Measurements from ENCODE around the gene KCNQ1.
A peak's percentile ranks its signal among the peaks of the same experiment; 100 is the strongest.

KCNQ1 gene

DNA sequence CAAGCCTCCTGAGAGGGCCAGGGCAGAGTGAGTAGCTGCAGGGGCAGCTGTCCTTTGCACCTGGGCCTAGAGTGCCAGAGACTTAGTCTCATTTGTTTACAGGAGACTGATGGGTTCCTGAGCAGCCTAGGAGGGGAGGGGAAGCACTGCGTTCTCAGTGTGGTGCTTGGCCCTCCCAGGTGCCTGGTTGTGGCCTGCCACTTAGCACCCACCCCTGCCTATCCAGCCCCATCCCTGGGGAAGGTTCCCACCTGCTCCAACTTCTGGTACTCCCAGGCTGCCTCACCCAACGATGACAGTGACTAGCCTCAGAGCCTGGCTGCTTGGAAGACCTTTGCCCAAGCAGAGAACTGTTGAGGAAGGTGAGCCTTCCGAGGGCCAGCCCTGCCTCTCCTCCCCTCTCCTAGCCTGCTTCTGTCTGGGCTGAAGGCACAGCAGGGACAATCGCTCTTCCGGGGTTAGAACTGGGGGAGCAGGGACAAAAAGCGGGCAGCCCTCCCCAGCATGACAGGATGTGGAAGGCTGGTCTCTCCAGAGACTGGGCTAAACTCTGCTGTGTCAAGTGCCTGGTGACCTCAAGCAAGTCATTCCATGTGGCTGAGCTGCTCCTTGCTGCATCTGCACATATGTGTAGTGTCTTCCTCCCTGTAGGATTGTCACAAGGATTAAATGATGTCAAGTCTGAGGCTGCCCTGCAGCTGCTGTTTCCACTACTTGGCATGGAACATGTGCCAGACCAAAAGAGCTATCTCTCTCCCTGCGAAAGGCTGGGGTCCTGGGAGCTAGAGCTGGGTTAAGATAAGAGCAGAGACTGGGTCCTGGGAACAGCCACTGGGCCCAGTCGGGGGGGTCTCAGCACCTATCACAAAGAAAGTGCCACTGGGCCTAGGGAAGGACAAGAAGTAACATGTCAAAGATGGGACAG lies 245.1 kb downstream of the KCNQ1 start:
- DNase-seq, result no peak

DNA sequence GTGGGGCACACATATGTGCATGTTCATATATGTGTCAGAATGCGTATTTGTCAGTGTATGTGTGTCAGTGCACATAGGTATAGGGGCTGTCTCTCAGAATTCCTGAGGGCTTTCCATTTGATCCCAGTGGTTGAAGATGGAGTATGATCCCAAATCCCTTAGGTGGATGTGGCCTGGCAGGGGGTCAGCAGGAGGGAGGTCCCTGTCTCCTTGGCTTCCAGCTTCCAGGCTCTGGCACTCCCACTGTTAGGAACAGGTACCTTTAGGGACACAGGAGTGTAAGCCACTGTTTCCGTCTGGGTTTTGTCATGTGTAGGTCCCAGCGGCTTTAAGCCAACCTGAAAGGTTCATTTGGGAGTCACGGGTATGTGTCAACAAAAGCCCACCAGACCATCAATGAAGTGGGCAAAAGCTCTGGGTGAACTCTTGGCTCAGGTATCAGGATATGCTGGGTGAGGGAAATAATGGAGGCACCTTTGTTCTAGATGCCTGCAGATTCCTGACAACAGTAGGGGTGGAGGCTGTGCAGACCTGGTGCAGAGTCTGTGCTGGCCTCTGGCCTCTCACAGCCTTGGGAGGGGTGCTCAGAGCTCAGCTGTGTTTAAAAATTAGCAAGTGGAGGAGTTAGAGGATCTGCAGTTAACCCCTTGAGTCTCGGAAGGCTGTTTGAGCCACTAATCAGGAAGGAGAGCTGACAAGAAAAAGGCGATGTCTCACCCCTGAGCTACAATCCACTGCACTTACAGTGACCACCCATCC lies 246.0 kb downstream of the KCNQ1 start:
- no peak for DNase-seq

DNA sequence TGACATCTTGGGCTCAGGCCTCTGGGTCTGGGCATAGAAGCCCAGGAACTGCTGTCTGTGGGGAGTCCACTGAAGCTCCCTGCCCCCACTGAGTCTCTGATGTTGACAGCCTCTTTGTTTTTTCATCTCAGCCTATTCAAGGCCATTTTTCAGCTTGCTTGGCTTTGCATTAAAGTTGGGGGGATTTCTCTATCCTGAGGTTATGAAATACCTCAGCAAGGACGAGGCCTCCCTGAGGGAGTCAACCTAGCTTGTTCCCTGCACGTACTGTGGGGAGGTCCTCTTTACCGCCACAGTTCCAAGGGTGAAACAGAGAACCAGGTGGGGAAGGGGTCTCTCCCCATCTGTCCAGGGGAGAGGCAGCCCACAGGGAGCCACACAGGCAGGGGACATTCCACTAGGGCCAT lies 246.6 kb downstream of the KCNQ1 start:
- DNase-seq, result no peak

DNA sequence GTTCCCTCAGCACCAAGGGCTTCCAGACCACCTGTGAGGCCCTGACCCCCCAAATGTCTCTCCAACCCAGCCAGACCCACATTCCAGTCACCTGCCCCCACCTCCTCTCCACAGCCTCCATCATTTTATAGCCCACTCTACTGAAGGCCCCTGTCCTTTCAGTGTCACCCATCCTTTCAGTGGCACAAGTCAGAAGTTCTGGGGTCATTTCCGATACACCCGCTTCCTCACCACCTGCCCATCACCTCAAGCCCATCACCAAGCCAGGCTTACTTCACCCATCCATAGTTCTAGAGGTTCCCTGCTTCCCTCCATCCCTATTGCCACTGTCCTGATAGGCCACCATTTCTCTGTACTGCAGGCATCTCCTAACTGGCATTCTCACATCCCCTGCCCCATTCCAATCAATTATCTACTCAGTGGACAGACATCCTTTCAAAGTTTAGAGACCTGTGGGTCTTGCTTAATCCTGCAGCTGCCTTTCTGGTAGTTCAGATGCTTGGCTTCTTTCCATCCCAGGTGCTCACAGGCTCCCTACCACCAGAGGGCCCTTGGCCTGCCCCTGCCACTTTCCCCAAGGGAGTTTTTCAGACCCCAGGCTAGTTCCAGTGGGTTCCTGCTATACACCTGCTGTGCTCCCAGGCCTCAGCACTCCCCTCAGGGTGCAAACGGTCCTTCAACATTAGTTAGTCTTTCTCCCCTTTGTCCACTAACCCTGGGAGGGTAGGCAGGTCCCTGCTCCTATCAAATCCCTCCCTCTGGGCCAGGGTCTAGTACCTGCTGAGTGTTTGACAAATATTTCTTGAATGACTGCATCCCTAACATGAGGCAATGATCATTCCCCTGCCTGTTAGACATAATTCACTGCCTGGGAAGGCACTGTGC lies 247.4 kb downstream of the KCNQ1 start:
- DNase-seq, result no peak

DNA sequence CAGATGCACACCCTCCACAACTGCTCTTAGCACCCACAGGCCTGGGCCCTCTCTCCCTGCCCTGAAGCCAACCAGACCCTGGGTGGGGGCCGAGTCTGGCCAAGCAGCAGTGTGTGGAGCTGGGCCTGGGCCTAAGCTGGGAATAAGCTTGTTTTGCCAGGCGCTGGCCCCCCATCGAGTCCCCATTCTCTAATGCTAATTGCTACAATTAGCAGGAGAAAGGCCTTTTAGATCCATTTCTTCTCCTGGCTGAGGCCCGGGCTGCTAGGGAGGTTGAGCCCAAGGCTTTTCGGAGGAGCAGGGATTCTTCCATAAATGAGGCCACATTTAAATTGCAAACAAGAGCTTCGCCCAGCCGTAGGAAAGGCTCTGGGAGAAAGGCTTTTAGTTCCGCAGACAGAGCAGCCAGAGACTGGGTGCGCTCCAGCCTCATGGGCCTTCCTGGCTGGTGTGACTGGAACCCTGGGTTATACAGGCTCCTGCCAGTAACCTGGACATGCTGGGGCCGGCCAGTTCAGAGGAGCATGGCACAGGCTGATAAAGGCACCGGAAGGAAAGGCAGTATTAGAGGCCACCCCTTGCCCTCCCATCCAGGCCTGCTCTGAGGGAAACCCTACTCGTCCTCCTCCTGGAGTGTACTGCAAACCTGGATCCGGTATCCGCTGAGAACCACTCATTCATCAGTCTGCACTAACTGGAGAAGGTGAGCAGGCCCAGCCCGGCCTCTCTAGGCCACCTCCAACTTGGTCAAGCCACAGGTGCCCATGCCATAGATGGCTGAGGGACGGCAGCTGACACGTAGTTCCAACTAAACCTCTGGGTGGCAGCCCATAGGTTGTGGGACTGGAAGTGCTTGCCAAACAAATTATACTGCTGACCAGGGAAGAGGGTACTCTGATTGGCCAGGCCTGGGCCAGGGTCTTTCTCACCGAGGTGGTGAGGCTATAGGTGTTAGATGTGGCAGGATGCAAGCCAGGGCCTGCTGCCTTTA lies 248.8 kb downstream of the KCNQ1 start:
- no peak for DNase-seq

DNA sequence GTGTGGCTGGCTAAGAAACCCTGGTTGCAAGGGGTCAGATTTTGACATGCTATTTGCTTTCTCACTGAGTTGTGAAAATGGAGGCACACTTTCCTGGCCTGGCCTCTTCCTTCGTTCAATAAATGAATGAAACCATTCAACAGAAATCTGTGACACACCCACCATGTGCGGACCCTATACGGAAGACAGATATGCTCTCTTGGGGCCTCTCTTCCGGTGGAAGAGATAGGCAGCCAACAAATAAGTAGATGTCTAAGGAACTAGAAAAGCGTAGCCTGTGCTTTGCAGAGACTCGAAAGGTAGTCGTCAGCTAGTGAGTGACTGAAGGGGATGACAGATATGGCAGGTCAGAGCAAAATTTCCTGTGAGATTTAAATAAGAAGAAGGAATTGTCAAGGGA lies 249.7 kb downstream of the KCNQ1 start:
- no peak for DNase-seq

DNA sequence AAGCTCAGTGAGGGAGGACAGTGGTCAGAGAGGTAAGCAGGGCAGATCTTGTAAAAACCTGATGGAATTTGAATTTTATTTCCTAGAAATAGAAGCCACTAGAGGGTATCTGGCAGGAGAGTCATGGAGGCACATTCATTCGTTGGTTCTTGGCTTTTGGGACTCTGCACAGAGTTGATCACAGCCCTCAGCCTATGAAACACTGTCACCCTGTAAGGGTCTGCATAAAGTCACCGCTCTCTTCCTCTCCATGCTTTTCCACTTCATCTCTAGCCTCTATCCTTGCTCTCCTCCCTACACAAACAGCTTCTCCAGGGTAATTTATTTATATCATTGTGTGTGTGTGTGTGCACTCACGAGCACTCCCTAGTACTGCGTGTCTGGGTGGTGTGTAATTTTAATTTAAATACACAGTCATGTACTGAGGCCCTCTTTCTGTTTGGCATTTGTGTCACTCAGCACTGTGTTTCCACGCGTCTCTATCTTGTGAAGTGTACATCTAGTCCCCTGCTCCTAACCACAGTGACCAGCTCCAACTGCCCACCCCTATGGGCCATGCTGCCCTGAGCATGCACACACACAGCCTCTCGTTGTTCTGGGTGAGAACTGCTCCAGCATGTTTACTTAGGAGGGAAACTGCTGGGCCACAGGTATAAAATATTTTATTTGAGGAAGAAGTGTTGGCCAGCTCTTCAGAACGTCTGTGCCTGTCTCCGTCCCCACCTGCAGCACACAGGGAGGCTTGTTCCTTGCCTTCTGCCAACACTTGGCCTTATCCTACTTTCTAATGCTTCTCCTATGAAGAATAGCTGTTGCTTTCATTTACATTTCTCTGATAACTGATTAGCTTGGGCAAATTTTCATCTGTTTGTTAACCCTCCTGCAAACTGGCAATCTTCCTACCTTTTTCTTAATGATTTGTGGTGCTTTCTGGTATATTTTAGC lies 250.5 kb downstream of the KCNQ1 start:
- no peak for DNase-seq

DNA sequence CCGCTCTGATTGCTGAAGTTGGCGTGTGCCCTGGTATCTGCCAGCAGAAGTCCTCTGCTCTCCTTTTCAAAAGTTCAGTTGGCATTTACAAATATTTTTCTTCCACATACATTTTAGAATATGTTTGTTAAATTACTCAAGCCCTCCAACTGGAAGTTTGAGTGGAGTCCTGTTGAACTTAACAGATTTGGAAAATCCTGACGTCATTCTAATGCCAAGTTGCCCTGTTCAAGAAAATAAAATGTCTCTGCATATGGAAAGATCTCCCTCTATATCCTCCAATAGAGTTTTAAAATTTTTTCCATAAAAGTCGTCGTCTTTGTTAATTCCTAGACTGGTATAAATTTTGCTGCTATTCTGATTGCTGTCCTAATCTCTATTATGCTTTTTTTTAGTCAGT lies 251.6 kb downstream of the KCNQ1 start:
- no peak for DNase-seq

DNA sequence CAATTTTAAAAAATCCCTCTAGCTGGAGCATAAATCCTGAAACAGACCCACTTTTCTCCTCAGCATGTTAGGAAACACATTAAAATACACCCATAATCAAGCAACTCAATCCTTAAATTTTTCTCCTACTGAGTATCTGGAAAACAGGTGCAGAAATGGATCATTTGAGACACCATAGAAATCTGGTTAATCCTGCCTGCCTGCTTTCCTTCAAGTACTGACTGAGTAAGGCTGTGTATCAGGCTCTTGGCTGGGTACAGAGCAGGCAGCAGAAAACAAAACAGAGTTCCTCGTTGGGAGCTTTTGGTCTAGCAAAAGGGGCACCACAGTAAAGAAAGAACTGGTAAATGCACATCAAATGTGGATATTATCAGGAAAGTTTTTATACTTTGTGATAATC lies 253.1 kb downstream of the KCNQ1 start:
- DNase-seq, result no peak

DNA sequence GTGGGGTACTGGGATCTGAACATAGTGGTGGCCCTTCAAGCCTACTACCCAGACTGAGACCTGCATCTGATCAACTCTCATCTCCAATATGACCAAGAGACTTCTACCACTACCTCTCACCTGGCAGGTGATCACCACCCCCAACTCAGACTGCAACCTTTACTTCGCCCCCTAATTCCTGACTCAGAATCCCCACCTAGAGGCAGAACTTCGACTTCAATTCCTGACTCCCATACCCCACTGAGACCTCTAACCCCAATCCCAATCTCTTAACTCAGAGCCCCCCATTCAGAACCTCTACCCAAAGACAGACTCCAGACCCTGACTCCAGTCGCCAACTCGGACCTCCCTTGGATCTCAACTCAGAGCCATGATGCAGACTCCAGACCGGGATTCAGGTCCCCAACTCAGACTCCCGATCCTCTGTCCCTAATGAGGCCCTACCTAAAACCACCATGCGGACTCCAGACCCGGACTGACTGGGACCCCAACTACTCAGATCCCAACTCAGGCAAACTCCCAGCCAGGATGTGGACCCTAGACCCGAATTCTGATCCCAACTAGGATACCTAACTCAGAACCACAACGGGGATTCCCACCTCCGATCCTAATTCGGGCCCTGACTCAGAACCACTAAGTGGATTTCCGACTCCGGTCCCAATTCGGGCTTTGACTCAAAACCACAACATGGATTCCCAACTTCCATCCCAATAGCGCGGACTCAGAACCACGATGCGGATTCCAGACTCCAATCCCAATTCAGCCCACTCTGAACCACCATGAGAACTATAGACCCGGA lies 253.8 kb downstream of the KCNQ1 start:
- no peak for DNase-seq

DNA sequence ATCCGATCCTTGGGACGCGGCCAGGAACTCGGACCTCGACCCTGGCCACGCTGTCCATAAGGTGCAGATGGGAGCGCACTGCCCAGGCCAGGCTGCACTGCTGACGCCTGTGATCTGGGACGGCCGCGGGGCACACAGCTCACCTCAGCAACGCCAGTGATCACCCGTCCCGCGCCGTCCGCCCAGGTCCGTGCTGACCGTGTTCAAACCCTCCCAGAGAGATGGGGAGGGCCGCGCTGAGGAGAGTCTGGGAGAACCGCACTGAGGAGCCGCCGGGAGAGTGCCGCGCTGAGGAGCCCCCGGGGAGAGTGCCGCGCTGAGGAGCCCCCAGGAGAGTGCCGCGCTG lies 254.3 kb downstream of the KCNQ1 start:
- DNase-seq, result no peak

DNA sequence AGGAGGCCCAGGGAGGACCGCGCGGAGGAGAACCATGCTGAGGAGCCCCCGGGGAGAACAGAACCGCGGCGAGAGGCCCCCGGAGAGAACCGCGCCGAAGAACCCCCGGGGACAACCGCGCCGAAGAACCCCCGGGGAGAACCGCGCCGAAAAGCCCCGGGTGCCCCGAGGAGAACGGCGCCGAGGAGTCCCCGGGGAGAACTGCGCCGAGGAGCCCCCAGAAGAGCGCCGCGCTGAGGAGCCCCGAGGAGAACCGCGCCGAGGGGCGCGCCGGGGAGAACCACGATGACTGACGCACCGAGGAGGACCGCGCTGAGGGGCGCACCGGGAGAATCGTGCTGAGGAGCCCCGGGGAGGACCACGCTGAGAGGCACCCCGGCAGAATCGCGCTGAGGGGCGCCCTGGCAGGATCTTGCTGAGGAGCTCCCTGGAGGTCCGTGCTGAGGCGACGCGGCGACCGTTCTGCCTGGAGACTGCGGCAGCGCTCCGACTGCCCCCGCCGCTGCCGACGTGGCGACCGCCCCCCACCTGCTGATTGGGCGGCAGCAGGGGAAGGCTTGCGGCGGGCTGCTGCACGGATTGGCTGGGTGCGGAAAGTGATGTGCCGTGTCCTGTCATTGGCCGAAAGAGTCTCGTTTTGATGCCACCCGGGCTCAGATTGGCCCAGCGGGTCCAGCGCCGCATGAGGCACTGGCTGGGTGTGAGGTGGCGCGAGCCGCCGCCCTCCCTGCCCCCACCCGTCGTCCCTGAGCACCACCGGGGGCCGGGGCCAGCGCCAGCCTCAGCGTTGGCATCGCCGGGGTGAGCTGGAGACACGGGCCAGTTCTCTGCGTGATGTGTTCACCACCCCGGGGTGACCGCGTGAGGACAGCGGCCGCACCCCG lies 255.0 kb downstream of the KCNQ1 start, which contains the start of gene KCNQ1OT1:
KCNQ1OT1 (minus strand) TSS at position 464 of the 884 bp plus-strand sequence.
- peak; percentile 86 for DNase-seq

DNA sequence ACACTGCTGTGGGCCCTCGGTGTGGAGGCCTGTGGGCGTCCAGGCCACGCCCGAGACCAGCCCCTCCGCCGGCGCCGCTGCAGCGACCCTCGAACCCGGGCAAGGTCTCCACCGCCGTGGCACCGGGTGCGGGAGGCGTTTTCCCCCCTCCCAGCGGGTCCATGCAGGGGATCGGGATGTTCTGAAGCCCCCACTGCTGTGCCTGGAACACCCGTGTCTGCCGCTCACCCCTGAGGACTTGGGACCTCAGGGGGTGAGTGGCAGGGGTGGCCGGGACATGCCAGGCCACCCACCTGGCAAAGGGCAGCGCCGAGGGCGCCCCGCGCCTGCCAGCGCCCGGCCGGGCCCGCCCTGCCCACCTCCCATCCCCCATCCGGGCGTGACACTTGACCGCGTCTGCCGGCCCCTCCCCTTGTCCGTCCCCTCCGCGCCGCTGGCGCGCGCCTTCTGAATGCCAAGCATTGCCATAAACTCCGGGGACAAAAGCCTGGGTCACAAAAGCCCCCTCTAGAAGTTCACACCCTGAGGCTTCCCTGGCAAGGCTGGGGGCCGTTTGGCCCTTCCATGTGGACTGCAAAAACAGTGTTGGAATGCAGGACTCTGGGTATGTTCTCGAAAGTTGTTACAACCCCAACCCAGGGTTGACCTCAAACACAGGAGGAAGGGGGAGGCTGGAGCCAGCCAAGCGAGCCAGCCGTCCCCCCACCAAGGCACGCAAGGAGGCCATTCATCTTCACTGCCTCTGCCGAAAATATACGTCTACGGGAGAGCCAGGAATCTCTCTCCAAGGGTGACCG lies 255.8 kb downstream of the KCNQ1 start:
- peak; percentile 76 for DNase-seq

DNA sequence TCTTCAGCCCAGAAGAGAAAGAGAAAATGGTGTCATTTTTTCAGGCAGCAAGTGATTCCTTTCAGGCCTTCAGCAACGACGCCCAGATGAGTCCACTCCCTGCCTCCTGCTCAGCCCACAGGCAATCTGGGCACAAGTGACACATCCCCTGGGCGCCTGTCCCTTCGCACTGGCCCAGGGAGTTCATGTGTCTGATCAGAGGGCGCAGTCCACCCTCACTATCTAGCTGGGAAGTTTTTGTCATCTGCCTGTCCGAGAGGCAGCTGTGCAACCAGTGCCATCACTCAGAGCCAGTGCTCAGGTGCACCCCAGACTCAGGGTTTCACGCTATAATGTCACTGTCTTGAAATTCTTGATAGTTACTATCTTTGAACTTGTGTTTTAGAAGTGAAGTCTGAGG lies 256.4 kb downstream of the KCNQ1 start:
- DNase-seq, result no peak

DNA sequence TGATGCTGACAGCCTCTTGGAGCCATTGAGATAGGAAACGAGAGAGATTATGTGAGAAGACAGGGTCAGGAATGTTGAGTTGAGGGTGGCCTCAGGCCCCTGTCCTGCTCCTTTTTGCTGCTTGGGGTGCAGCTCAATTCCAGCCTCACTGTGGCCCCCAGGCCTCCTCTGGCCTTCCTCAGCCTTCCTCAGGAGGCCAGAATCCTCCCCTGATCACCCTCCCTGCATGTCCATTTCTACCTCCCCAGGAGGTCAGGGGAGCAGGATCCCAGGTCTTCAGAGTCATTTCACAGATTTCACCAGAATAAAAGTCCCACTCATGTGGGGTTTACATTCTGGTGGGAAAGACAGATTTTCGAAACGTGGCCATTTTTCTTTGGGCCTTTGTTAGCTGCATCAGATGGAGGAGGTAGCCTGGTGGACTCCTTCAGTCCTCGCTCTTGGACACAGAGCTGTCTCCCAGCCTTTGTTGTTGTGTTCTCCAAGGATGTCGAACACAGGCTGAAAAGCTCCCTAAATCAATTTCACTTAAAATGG lies 257.2 kb downstream of the KCNQ1 start:
- DNase-seq, result no peak

DNA sequence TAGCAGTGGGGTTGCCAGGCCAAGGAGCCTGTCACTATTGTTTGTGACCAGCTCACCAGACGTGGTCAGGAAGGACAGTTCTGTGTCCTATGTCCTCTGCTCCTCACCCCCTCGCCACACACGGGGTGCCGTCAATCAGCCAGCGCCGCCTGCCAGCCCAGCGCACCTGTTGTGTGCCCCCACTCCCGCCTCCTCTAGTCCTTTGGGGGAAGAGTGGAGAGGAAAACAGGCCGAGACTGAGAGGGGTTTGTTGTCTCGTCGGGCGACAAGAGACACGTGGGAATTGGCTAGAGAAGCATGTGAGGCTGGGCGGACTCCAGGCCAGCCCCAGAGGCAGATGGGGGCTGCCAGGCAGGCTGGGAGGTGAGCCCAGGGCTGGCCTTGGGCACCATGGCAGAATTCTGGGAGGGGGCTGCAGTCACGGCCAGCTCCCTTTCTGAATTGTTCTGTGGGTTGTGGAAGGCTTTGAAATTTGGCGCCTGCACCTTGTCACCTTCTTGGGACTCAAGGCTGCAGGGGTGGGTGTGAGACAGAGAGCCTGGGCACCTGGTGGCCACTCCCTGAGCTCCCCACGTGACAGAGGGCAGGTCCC lies 258.1 kb downstream of the KCNQ1 start:
- DNase-seq, result no peak

Measured in activated CD8-positive, alpha-beta memory T cell treated with anti-CD3 and anti-CD28 coated beads, Interleukin-2, amount 50 U/mL, for 48 hours (primary cell).